HepG2 (cell line): ENCODE data around the gene NODAL. TPM values are rescaled to one million over a fixed set of nuclear protein-coding genes. Genes with fewer than 3 reads are reported as not detected.

ENCODE experiments used
- AKNA ChIP-seq: sonication (generic); formaldehyde crosslinking; IDR thresholded peaks from 2 replicates; pipeline ENCODE4 v1.4.0; 2020; ENCODE audit warnings: missing genetic modification reagents, borderline replicate concordance
- ARID2 ChIP-seq: sonication (generic); formaldehyde crosslinking; IDR thresholded peaks from 2 replicates; pipeline ENCODE4 v1.8.1; 2022; ENCODE audit warnings: mild to moderate bottlenecking, missing genetic modification reagents, borderline replicate concordance
- DR1 ChIP-seq: sonication (generic); formaldehyde crosslinking; IDR thresholded peaks from 2 replicates; pipeline ENCODE4 v1.8.0; 2021; ENCODE audit warnings: mild to moderate bottlenecking, missing genetic modification reagents, inconsistent platforms
- MTA1 ChIP-seq: sonication (generic); formaldehyde crosslinking; IDR thresholded peaks from 2 replicates; pipeline ENCODE4 v1.4.0; 2020; ENCODE audit warnings: missing genetic modification reagents, mild to moderate bottlenecking, borderline replicate concordance
- NFRKB ChIP-seq: fragments of 450-650 bp; IDR thresholded peaks from 2 replicates; pipeline ENCODE4 v1.6.1; 2017
- PBX3 ChIP-seq: sonication (generic); formaldehyde crosslinking; IDR thresholded peaks from 2 replicates; pipeline ENCODE4 v1.8.1; 2023; ENCODE audit warnings: missing genetic modification reagents, inconsistent platforms, borderline replicate concordance
- RAD51 ChIP-seq: fragments of 450-650 bp; IDR thresholded peaks from 2 replicates; pipeline ENCODE4 v1.6.1; 2016; ENCODE audit warnings: borderline replicate concordance
- REXO4 ChIP-seq: sonication (generic); formaldehyde crosslinking; IDR thresholded peaks from 2 replicates; pipeline ENCODE4 v1.8.0; 2022; ENCODE audit warnings: missing genetic modification reagents, mild to moderate bottlenecking, borderline replicate concordance
- SIX4 ChIP-seq: sonication (generic); formaldehyde crosslinking; IDR thresholded peaks from 2 replicates; pipeline ENCODE4 v1.4.0; 2020; ENCODE audit warnings: missing genetic modification reagents
- TOE1 ChIP-seq: sonication (generic); formaldehyde crosslinking; IDR thresholded peaks from 2 replicates; pipeline ENCODE4 v1.4.0; 2020; ENCODE audit warnings: mild to moderate bottlenecking, missing genetic modification reagents
- ZC3H4 ChIP-seq: sonication (generic); formaldehyde crosslinking; IDR thresholded peaks from 2 replicates; pipeline ENCODE4 v1.4.0; 2020; ENCODE audit warnings: missing genetic modification reagents, borderline replicate concordance
- ZNF747 ChIP-seq: sonication (generic); formaldehyde crosslinking; IDR thresholded peaks from 2 replicates; pipeline ENCODE4 v1.8.1; 2023; ENCODE audit warnings: missing genetic modification reagents, mild to moderate bottlenecking, borderline replicate concordance
- ZNF792 ChIP-seq: IDR thresholded peaks from 2 replicates; pipeline ENCODE4 v1.6.1; 2016
- ZNF883 ChIP-seq: sonication (generic); formaldehyde crosslinking; IDR thresholded peaks from 2 replicates; pipeline ENCODE4 v1.5.1; 2020; ENCODE audit warnings: mild to moderate bottlenecking, missing genetic modification reagents; ENCODE audit errors: not compliant biosample characterization
- polyA plus RNA-seq, 8 experiments: library from polyadenylated mRNA; depleted of rRNA in 3 of 8; stranded (reverse) in 7 of 8; unstranded in 1 of 8; fragments of >200 nt; fragmentation: Illumina TruSeq in 4 of 8; extraction: Trizol in 4 of 8; gene quantifications; 2 replicates each; pipeline versions ENCODE4 v1.2.1 to v1.2.3, GENCODE V29; 2011 to 2016; ENCODE audit warnings: low read depth in 4 of 8, missing spikeins in 1 of 8, mixed read lengths in 1 of 8; ENCODE audit not compliant: insufficient read depth in 1 of 8
- total RNA-seq, 5 experiments: library from RNA; depleted of rRNA; stranded (reverse); fragments of >200 nt; fragmentation: Illumina TruSeq; extraction: Trizol; gene quantifications; 2 replicates each; pipeline ENCODE4 v1.2.3, GENCODE V29; 2016; ENCODE audit warnings: low read depth in 1 of 5
- TF ChIP-seq, protein P1 (sequence below): sonication (generic); formaldehyde crosslinking; IDR thresholded peaks from 2 replicates; pipeline ENCODE4 v1.8.0; 2022; ENCODE audit warnings: mild to moderate bottlenecking, missing genetic modification reagents
- TF ChIP-seq, protein P2 (sequence below): IDR thresholded peaks from 2 replicates; pipeline ENCODE4 v1.6.1; 2018; ENCODE audit warnings: missing genetic modification reagents
- TF ChIP-seq, protein P3 (sequence below): IDR thresholded peaks from 2 replicates; pipeline ENCODE4 v1.6.1; 2012; ENCODE audit warnings: low read depth, low read length, improper control_type of control experiment
- TF ChIP-seq, protein P4 (sequence below): sonication (generic); formaldehyde crosslinking; IDR thresholded peaks from 2 replicates; pipeline ENCODE4 v1.8.0; 2022; ENCODE audit warnings: missing genetic modification reagents, low read depth, mild to moderate bottlenecking, borderline replicate concordance

The NODAL gene
- total and polyA plus RNA-seq, 2 of the 13 experiments (the other 11 are each of a cell fraction or from before 2014, with no cell fraction given): not detected

DNA sequence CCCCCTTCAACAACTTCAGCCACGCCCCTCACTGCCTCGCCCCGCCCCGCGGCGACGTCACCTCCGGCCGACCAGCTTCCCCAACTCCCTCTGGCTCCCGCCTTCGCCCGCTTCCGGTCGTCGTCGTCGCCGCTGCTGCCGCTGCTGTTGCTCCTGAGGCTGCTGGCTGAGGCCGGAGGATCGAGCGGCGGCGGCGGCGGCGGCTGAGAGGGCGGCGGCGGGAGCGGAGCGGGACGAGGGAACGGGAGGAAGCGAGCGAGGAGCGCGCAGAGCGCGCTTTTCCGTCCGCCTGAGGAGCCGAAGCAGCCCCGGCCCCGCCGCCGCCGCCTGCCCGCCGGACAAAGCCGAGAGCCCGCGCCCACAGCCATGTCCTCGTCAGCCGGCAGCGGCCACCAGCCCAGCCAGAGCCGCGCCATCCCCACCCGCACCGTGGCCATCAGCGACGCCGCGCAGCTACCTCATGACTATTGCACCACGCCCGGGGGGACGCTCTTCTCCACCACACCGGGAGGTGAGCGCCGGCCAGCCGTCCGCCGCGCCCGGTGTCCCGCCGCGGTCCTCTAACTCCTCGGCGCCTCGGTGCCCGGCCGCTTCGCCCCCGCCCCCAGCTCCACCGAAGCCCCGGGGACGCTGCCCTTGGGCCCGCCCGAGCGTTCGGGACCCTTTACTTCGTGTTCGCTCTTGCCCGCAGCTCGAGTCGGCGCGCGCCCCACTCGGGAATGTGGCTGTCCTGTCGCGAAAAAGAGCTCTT, 37.3 kb downstream of the NODAL start, which contains the start of gene EIF4EBP2 (continued):
- TF ChIP-seq AKNA (no peak), PBX3 (CRISPR knock-in tag) (no peak), DR1 (CRISPR knock-in tag) (peak; percentile 86), RAD51 (no peak), ZNF747 (CRISPR knock-in tag) (no peak; the same call in 1 of the 2 replicates), REXO4 (CRISPR knock-in tag) (no peak), ZNF792 (CRISPR knock-in tag) (peak; percentile 67), NFRKB (no peak), TOE1 (no peak; the same call in 1 of the 2 replicates), ZC3H4 (CRISPR knock-in tag) (no peak), SIX4 (CRISPR knock-in tag) (no peak), MTA1 (CRISPR knock-in tag) (peak; percentile 50; the same call in 1 of the 2 replicates), ARID2 (CRISPR knock-in tag) (peak; percentile 43; the same call in 1 of the 2 replicates), ZNF883 (CRISPR knock-in tag) (peak; percentile 64)
- TF ChIP-seq, protein P1, sequence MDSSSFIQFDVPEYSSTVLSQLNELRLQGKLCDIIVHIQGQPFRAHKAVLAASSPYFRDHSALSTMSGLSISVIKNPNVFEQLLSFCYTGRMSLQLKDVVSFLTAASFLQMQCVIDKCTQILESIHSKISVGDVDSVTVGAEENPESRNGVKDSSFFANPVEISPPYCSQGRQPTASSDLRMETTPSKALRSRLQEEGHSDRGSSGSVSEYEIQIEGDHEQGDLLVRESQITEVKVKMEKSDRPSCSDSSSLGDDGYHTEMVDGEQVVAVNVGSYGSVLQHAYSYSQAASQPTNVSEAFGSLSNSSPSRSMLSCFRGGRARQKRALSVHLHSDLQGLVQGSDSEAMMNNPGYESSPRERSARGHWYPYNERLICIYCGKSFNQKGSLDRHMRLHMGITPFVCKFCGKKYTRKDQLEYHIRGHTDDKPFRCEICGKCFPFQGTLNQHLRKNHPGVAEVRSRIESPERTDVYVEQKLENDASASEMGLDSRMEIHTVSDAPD (CRISPR knock-in tag): no peak
- TF ChIP-seq, protein P2, sequence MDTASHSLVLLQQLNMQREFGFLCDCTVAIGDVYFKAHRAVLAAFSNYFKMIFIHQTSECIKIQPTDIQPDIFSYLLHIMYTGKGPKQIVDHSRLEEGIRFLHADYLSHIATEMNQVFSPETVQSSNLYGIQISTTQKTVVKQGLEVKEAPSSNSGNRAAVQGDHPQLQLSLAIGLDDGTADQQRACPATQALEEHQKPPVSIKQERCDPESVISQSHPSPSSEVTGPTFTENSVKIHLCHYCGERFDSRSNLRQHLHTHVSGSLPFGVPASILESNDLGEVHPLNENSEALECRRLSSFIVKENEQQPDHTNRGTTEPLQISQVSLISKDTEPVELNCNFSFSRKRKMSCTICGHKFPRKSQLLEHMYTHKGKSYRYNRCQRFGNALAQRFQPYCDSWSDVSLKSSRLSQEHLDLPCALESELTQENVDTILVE: no peak
- TF ChIP-seq, protein P3, sequence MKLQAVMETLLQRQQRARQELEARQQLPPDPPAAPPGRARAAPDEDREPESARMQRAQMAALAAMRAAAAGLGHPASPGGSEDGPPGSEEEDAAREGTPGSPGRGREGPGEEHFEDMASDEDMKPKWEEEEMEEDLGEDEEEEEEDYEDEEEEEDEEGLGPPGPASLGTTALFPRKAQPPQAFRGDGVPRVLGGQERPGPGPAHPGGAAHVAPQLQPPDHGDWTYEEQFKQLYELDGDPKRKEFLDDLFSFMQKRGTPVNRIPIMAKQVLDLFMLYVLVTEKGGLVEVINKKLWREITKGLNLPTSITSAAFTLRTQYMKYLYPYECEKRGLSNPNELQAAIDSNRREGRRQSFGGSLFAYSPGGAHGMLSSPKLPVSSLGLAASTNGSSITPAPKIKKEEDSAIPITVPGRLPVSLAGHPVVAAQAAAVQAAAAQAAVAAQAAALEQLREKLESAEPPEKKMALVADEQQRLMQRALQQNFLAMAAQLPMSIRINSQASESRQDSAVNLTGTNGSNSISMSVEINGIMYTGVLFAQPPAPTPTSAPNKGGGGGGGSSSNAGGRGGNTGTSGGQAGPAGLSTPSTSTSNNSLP: no peak
- TF ChIP-seq, protein P4, sequence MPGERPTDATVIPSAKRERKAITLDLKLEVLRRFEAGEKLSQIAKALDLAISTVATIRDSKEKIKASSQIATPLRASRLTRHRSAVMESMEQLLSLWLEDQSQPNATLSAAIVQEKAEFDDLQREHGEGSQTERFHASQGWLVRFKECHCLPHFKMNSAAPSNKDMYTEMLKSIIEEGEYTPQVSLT (CRISPR knock-in tag): no peak
